ENCODE measurements around the gene LIMS3. TPM values are rescaled to one million over a fixed set of nuclear protein-coding genes. Genes with fewer than 3 reads are reported as not detected.
"Not testable (repeated sequence)": the region's sequence is repeated elsewhere in the genome, so short reads cannot be mapped to it uniquely, and the experiment has no call there.

The LIMS3 gene
- total RNA-seq, 1 donor from 2014 or later: 0.36 TPM

GRCh38 chr2:109905796-109906195 lies 7.3 kb downstream of the LIMS3 start:
- H3K27ac Mint-ChIP-seq; H3K27me3 Mint-ChIP-seq (ENCODE audit: insufficient read depth); H3K4me3 Mint-ChIP-seq; DNase-seq (ENCODE audit: low spot score); H3K4me1 Mint-ChIP-seq (ENCODE audit: low read depth); intact Hi-C loops (cut with micrococcal nuclease); H3K9me3 Mint-ChIP-seq; H3K36me3 Mint-ChIP-seq (ENCODE audit: low read depth): not testable (repeated sequence)

- H3K9me3 Mint-ChIP-seq; H3K4me3 Mint-ChIP-seq; intact Hi-C loops (cut with micrococcal nuclease); H3K4me1 Mint-ChIP-seq (ENCODE audit: low read depth); DNase-seq (ENCODE audit: low spot score); H3K36me3 Mint-ChIP-seq (ENCODE audit: low read depth); H3K27ac Mint-ChIP-seq; H3K27me3 Mint-ChIP-seq (ENCODE audit: insufficient read depth): not testable (repeated sequence)
These were observed 10.1 kb downstream of the LIMS3 start for GRCh38 chr2:109908626-109909025.

GRCh38 chr2:109910789-109911188 lies 12.3 kb downstream of the LIMS3 start:
- H3K4me1 Mint-ChIP-seq (ENCODE audit: low read depth); intact Hi-C loops (cut with micrococcal nuclease); H3K36me3 Mint-ChIP-seq (ENCODE audit: low read depth); H3K27me3 Mint-ChIP-seq (ENCODE audit: insufficient read depth); H3K9me3 Mint-ChIP-seq; H3K27ac Mint-ChIP-seq; DNase-seq (ENCODE audit: low spot score); H3K4me3 Mint-ChIP-seq: not testable (repeated sequence)

GRCh38 chr2:109913911-109914310 lies 15.4 kb downstream of the LIMS3 start:
- H3K27me3 Mint-ChIP-seq (ENCODE audit: insufficient read depth); intact Hi-C loops (cut with micrococcal nuclease); H3K36me3 Mint-ChIP-seq (ENCODE audit: low read depth); DNase-seq (ENCODE audit: low spot score); H3K9me3 Mint-ChIP-seq; H3K4me1 Mint-ChIP-seq (ENCODE audit: low read depth); H3K27ac Mint-ChIP-seq; H3K4me3 Mint-ChIP-seq: not testable (repeated sequence)

- H3K36me3 Mint-ChIP-seq (ENCODE audit: low read depth); H3K4me1 Mint-ChIP-seq (ENCODE audit: low read depth); H3K27me3 Mint-ChIP-seq (ENCODE audit: insufficient read depth); H3K27ac Mint-ChIP-seq; H3K4me3 Mint-ChIP-seq; DNase-seq (ENCODE audit: low spot score); H3K9me3 Mint-ChIP-seq; intact Hi-C loops (cut with micrococcal nuclease): not testable (repeated sequence)
These were observed 16.1 kb downstream of the LIMS3 start for GRCh38 chr2:109914552-109914951.

- H3K27ac Mint-ChIP-seq; H3K9me3 Mint-ChIP-seq; H3K4me1 Mint-ChIP-seq (ENCODE audit: low read depth); DNase-seq (ENCODE audit: low spot score); intact Hi-C loops (cut with micrococcal nuclease); H3K36me3 Mint-ChIP-seq (ENCODE audit: low read depth); H3K27me3 Mint-ChIP-seq (ENCODE audit: insufficient read depth); H3K4me3 Mint-ChIP-seq: not testable (repeated sequence)
These were observed 17.3 kb downstream of the LIMS3 start for GRCh38 chr2:109915830-109916229.

GRCh38 chr2:109920162-109920561 lies 21.7 kb downstream of the LIMS3 start:
- H3K4me1 Mint-ChIP-seq (ENCODE audit: low read depth); intact Hi-C loops (cut with micrococcal nuclease); DNase-seq (ENCODE audit: low spot score); H3K36me3 Mint-ChIP-seq (ENCODE audit: low read depth); H3K27ac Mint-ChIP-seq; H3K27me3 Mint-ChIP-seq (ENCODE audit: insufficient read depth); H3K4me3 Mint-ChIP-seq; H3K9me3 Mint-ChIP-seq: not testable (repeated sequence)

GRCh38 chr2:109921543-109922384 lies 23.3 kb downstream of the LIMS3 start:
- H3K36me3 Mint-ChIP-seq (ENCODE audit: low read depth); H3K27ac Mint-ChIP-seq; H3K27me3 Mint-ChIP-seq (ENCODE audit: insufficient read depth); intact Hi-C loops (cut with micrococcal nuclease); H3K4me1 Mint-ChIP-seq (ENCODE audit: low read depth); DNase-seq (ENCODE audit: low spot score); H3K9me3 Mint-ChIP-seq; H3K4me3 Mint-ChIP-seq: not testable (repeated sequence)

GRCh38 chr2:109924481-109924880 lies 26.0 kb downstream of the LIMS3 start:
- DNase-seq (ENCODE audit: low spot score); H3K4me1 Mint-ChIP-seq (ENCODE audit: low read depth); H3K9me3 Mint-ChIP-seq; H3K36me3 Mint-ChIP-seq (ENCODE audit: low read depth); H3K27ac Mint-ChIP-seq; H3K27me3 Mint-ChIP-seq (ENCODE audit: insufficient read depth); H3K4me3 Mint-ChIP-seq; intact Hi-C loops (cut with micrococcal nuclease): not testable (repeated sequence)

GRCh38 chr2:109927803-109928202 lies 29.3 kb downstream of the LIMS3 start:
- H3K4me1 Mint-ChIP-seq (ENCODE audit: low read depth); H3K9me3 Mint-ChIP-seq; H3K27ac Mint-ChIP-seq; H3K27me3 Mint-ChIP-seq (ENCODE audit: insufficient read depth); intact Hi-C loops (cut with micrococcal nuclease); H3K4me3 Mint-ChIP-seq; H3K36me3 Mint-ChIP-seq (ENCODE audit: low read depth); DNase-seq (ENCODE audit: low spot score): not testable (repeated sequence)

- H3K36me3 Mint-ChIP-seq (ENCODE audit: low read depth); H3K4me1 Mint-ChIP-seq (ENCODE audit: low read depth); H3K27me3 Mint-ChIP-seq (ENCODE audit: insufficient read depth); intact Hi-C loops (cut with micrococcal nuclease); H3K9me3 Mint-ChIP-seq; H3K4me3 Mint-ChIP-seq; DNase-seq (ENCODE audit: low spot score); H3K27ac Mint-ChIP-seq: not testable (repeated sequence)
These were observed 30.7 kb downstream of the LIMS3 start for GRCh38 chr2:109929222-109929621.

- H3K27ac Mint-ChIP-seq; H3K4me3 Mint-ChIP-seq; H3K36me3 Mint-ChIP-seq (ENCODE audit: low read depth); H3K9me3 Mint-ChIP-seq; H3K4me1 Mint-ChIP-seq (ENCODE audit: low read depth); intact Hi-C loops (cut with micrococcal nuclease); H3K27me3 Mint-ChIP-seq (ENCODE audit: insufficient read depth); DNase-seq (ENCODE audit: low spot score): not testable (repeated sequence)
These were observed 38.0 kb downstream of the LIMS3 start for GRCh38 chr2:109936534-109936933.

GRCh38 chr2:109945362-109945761 lies 46.9 kb downstream of the LIMS3 start:
- H3K4me1 Mint-ChIP-seq (ENCODE audit: low read depth); DNase-seq (ENCODE audit: low spot score); H3K27ac Mint-ChIP-seq; intact Hi-C loops (cut with micrococcal nuclease); H3K27me3 Mint-ChIP-seq (ENCODE audit: insufficient read depth); H3K4me3 Mint-ChIP-seq; H3K36me3 Mint-ChIP-seq (ENCODE audit: low read depth); H3K9me3 Mint-ChIP-seq: not testable (repeated sequence)
